ENCODE results near the gene PNKD. TPM values are rescaled to one million over a fixed set of nuclear protein-coding genes. Genes with fewer than 3 reads are reported as not detected.

The PNKD gene
- total RNA-seq, 1 experiment from 2014 or later, result 58.1 TPM

- TF ChIP-seq YY1 (IDR thresholded peaks at IDR 0.05; ENCODE audit: extremely low read depth, insufficient replicate concordance, low read depth, low read length), result no peak
- TF ChIP-seq RAD21 (IDR thresholded peaks at IDR 0.05; ENCODE audit: low read depth), result no peak
- TF ChIP-seq ELF1 (IDR thresholded peaks at IDR 0.05; ENCODE audit: borderline replicate concordance, low read depth), result no peak
- TF ChIP-seq TCF7L2 (IDR thresholded peaks at IDR 0.05; ENCODE audit: borderline replicate concordance, extremely low read depth, insufficient read depth, insufficient read length), result no peak
- no peak for TF ChIP-seq ZFX (IDR thresholded peaks at IDR 0.05)
- TF ChIP-seq POLR2AphosphoS5 (IDR thresholded peaks at IDR 0.05; ENCODE audit: low read depth, low read length), result no peak
- no peak for TF ChIP-seq CBX3 (IDR thresholded peaks at IDR 0.05; ENCODE audit: low read depth)
- TF ChIP-seq MAX (IDR thresholded peaks at IDR 0.05), result no peak
- no peak for TF ChIP-seq ATF3 (IDR thresholded peaks at IDR 0.05)
- TF ChIP-seq REST (IDR thresholded peaks at IDR 0.05; ENCODE audit: low read depth), result no peak
Observed at GRCh38 chr2:218382785-218383184, 112.5 kb downstream of the PNKD start (continued).

- Histone ChIP-seq H4K20me1 (ENCODE audit: insufficient read depth) (no peaks in the 10 kb centered on the region), H3K36me3 (ENCODE audit: control insufficient read depth in 1 of 2, insufficient read depth in 2 of 2, low read length in 2 of 2) (no peaks in the 10 kb centered on the region), H3K27ac (ENCODE audit: low read depth, low read length) (no peak overlapping the region), H3K27me3 (ENCODE audit: insufficient read depth, low read length) (no peaks in the 10 kb centered on the region), H3K79me2 (ENCODE audit: insufficient read depth, low read length) (no peaks in the 10 kb centered on the region), H3K9ac (ENCODE audit: low read length) (no peak overlapping the region), H3K4me3 (replicated peaks in 1 of 2; ENCODE audit: low read depth in 1 of 2, low read length in 2 of 2) (no peak overlapping the region), H3K9me2 (ENCODE audit: insufficient read depth) (no peaks in the 10 kb centered on the region), H3K4me2 (ENCODE audit: low read length) (peak overlapping the region; percentile 45), H3K4me1 (ENCODE audit: control insufficient read depth in 1 of 2, insufficient read depth in 2 of 2, low read length in 2 of 2) (peaks cover 0 to 8% of the 10 kb centered on the region in 2 experiments; a peak in 2 of 4 replicates), H3K9me3 (ENCODE audit: control insufficient read depth in 1 of 2, insufficient read depth in 1 of 2, low read depth in 1 of 2, low read length in 2 of 2) (no peaks in the 10 kb centered on the region), H2AFZ (ENCODE audit: low read depth, low read length, poor library complexity, severe bottlenecking) (no peak overlapping the region)
- TF ChIP-seq FOSL1 (IDR thresholded peaks at IDR 0.05; ENCODE audit: low read depth) (peak; percentile 32; the same call in 1 of the 2 replicates), EZH2phosphoT487 (IDR thresholded peaks at IDR 0.05; ENCODE audit: borderline replicate concordance) (no peak), SRF (IDR thresholded peaks at IDR 0.05; ENCODE audit: low read depth) (no peak), POLR2A (IDR thresholded peaks at IDR 0.05; ENCODE audit: borderline replicate concordance, extremely low read depth, insufficient read depth, insufficient read length) (no peak), ZBTB33 (IDR thresholded peaks at IDR 0.05; ENCODE audit: extremely low read depth, insufficient replicate concordance, low read length) (no peak)
- intact Hi-C loops (cut with micrococcal nuclease), result no loop called here
- no TSS peak for BruUV-seq (replicated peaks)
- no peak for DNase-seq (ENCODE audit: low read depth, low spot score)
- CTCF ChIA-PET, result interaction anchor here (0.8 to 0.9 kb wide), 2 partner anchors 12 to 28 kb away, joined by 3 to 5 read pairs; partner anchors contain the start of gene CATIP
- peak; percentile 67 for ATAC-seq
- POLR2A ChIA-PET, result no interaction called here
- RAD21 ChIA-PET (ENCODE audit: low non-redundant PET in 1 of 2, low total read pairs in 2 of 2, uncharacterized antibody in 2 of 2, unreplicated experiment in 2 of 2), result no interaction called here
Observed at GRCh38 chr2:218383892-218384519, 113.7 kb downstream of the PNKD start.
